ENCODE data around the gene CENPS.
"Not testable (repeated sequence)": the region's sequence is repeated elsewhere in the genome, so short reads cannot be mapped to it uniquely, and the experiment has no call there.

The CENPS gene

DNA sequence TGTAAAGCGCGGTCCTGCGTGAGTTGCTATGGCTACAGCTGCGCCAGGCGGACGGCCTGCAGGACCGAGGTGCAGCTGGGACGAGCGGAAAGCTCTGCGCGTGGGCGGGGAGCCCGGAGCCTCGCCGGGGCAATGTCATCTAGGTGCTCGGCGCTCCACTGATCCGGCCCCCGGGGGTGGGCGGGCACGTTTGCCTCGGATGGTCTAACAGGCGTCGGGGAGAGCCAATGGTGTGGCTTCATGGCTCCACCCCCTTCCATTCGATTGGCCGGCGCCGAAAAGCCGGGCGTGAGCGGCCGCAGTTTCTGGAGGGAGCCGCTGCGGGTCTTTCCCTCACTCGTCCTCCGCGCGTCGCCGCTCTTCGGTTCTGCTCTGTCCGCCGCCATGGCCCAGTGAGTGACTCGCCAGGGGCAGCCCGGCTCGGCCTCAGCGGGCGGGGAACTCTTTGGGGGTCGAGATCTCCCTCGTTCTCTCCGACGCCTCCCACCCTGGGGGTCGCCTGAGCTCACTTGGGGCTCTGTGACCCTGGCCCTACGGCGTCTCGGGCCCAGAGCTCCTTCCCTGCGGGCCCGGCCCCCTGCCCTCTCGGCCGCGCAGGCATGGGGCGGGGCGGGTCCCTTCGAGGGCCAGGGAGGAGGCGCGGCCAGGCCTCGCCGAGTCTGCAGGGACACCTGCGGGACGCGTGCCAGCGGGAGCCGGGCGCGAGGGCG, 31.3 kb upstream of the CENPS start, which contains the start of gene PGD:
Gene PGD (plus strand): TSS at position 331 of the 710 bp plus-strand sequence. CDS start 54 bp downstream, at position 385.
- Histone ChIP-seq H3K27me3 (ENCODE audit: low read depth, low read length) (no peaks in the 10 kb centered on the region), H3K9me3 (ENCODE audit: control insufficient read depth in 1 of 2, low read length in 2 of 2) (no peaks in the 10 kb centered on the region), H3K27ac (ENCODE audit: low read length) (peak within 1 kb of the TSS; percentile 31), H3K4me1 (ENCODE audit: control insufficient read depth in 1 of 2, insufficient read depth in 2 of 2, low read length in 2 of 2) (peaks cover 0 to 13% of the 10 kb centered on the region in 2 donors), H3K4me3 (ENCODE audit: low read depth in 1 of 2, low read length in 2 of 2) (peak within 1 kb of the TSS; percentile 84 to 94), H3K36me3 (ENCODE audit: control insufficient read depth in 1 of 2, insufficient read depth in 2 of 2, low read length in 2 of 2) (peaks cover 5 to 9% of the 10 kb centered on the region in 2 donors)

DNA sequence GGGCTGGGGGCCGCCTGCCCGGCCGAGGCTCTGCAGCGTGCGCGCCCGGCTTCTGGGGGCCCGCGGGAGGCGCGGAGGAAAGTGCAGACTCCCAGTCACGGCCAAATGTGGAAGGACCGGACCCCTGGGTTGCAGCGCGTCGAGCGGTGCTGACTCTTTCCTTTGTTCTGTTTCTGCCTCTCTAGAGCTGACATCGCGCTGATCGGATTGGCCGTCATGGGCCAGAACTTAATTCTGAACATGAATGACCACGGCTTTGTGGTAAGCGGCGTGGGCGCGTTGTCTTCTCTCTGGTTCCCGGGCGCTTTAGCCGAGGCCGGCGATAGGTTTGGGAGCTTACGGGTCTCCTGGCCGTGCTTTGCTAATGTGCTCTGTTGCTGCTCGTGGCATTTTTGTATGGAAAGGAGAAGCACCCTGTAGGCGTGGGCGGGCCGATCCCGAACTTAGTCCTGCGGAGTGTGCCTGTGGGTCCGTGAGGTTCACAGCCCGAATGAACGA, 30.7 kb upstream of the CENPS start:
- Histone ChIP-seq H3K9me3 (ENCODE audit: control insufficient read depth in 1 of 2, low read length in 2 of 2) (no peaks in the 10 kb centered on the region), H3K4me3 (ENCODE audit: low read depth in 1 of 2, low read length in 2 of 2) (peak overlapping the region; percentile 78 to 94), H3K36me3 (ENCODE audit: control insufficient read depth in 1 of 2, insufficient read depth in 2 of 2, low read length in 2 of 2) (peaks cover 11 to 15% of the 10 kb centered on the region in 2 donors), H3K27ac (ENCODE audit: low read length) (peak overlapping the region; percentile 24), H3K27me3 (ENCODE audit: low read depth, low read length) (no peaks in the 10 kb centered on the region), H3K4me1 (ENCODE audit: control insufficient read depth in 1 of 2, insufficient read depth in 2 of 2, low read length in 2 of 2) (peaks cover 0 to 13% of the 10 kb centered on the region in 2 donors)

DNA sequence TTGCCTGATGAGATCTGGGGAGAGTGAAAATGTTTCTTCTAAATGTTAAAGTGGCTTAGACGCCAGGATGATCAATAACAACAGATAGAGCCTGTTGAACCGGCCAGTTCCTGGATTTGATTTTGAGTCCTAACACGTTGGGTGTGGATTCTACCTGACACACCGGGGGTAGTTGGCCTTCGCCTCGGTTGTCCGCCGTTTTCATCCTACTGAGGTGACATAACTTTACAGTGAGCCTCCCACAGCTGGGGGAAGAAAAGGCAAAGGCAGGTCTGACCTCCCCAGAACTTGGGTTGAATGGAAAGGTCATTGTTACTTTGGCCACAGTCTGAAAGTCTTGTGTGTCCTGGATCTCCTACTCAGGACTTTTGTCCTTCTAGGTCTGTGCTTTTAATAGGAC, 30.2 kb upstream of the CENPS start:
- Histone ChIP-seq H3K4me3 (ENCODE audit: low read depth in 1 of 2, low read length in 2 of 2) (peak overlapping the region; percentile 78 to 94), H3K4me1 (ENCODE audit: control insufficient read depth in 1 of 2, insufficient read depth in 2 of 2, low read length in 2 of 2) (peaks cover 0 to 13% of the 10 kb centered on the region in 2 donors), H3K9me3 (ENCODE audit: control insufficient read depth in 1 of 2, low read length in 2 of 2) (no peaks in the 10 kb centered on the region), H3K27me3 (ENCODE audit: low read depth, low read length) (no peaks in the 10 kb centered on the region), H3K27ac (ENCODE audit: low read length) (peak overlapping the region; percentile 24), H3K36me3 (ENCODE audit: control insufficient read depth in 1 of 2, insufficient read depth in 2 of 2, low read length in 2 of 2) (peaks cover 15 to 18% of the 10 kb centered on the region in 2 donors)

DNA sequence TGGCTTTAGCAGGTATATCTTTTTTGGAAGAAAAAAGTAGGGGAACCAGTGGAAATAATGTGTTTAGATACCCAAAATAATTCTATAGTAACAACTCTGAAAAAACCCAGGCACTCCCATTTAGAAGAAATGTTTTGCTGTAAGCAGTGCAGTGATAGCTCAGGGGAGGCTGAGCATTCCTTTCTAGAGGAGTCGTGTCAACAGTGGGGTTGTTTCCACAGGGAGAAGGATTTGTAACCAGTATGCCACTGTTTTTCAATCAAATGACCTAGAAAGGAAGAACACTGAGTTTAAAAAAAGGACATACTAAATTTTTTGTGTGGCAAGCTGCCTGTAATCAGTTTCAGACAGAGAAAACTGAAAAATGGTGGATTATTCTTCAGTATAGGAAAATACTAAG, 29.0 kb upstream of the CENPS start:
- Histone ChIP-seq H3K36me3 (ENCODE audit: control insufficient read depth in 1 of 2, insufficient read depth in 2 of 2, low read length in 2 of 2) (peaks cover 18 to 30% of the 10 kb centered on the region in 2 donors), H3K27me3 (ENCODE audit: low read depth, low read length) (no peaks in the 10 kb centered on the region), H3K27ac (ENCODE audit: low read length) (no peak overlapping the region), H3K4me3 (ENCODE audit: low read depth in 1 of 2, low read length in 2 of 2) (no peak overlapping the region), H3K9me3 (ENCODE audit: control insufficient read depth in 1 of 2, low read length in 2 of 2) (no peaks in the 10 kb centered on the region), H3K4me1 (ENCODE audit: control insufficient read depth in 1 of 2, insufficient read depth in 2 of 2, low read length in 2 of 2) (peaks cover 0 to 13% of the 10 kb centered on the region in 2 donors)

DNA sequence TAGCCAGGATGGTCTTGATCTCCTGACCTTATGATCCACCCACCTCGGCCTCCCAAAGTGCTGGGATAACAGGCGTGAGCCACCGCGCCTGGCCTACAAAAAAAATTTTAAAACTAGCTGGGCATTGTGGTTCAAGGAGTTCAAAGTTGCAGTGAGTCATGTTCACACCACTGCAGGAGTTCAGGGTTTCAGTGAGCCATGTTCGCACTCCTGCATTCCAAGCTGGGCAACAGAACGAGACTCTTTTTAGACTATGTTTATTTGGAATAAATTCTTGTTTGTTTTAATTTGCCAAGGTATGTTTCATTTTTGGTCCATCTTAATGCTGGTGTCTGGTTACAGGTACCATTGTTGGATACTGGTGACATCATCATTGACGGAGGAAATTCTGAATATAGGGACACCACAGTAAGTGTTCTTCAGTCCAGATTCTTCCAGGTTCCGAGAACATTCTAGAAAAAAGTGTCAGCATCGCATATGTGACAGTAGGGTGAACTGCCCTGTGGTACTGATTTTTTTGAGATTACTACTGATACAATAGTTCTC, 27.4 kb upstream of the CENPS start:
- no peak overlapping the region for H3K4me3 ChIP-seq (ENCODE audit: low read depth in 1 of 2, low read length in 2 of 2)
- H3K9me3 ChIP-seq (ENCODE audit: control insufficient read depth in 1 of 2, low read length in 2 of 2) = no peaks in the 10 kb centered on the region
- H3K27me3 ChIP-seq (ENCODE audit: low read depth, low read length) = no peaks in the 10 kb centered on the region
- peaks cover 0 to 13% of the 10 kb centered on the region in 2 donors for H3K4me1 ChIP-seq (ENCODE audit: control insufficient read depth in 1 of 2, insufficient read depth in 2 of 2, low read length in 2 of 2)
- H3K27ac ChIP-seq (ENCODE audit: low read length) = no peak overlapping the region
- peaks cover 25 to 45% of the 10 kb centered on the region in 2 donors for H3K36me3 ChIP-seq (ENCODE audit: control insufficient read depth in 1 of 2, insufficient read depth in 2 of 2, low read length in 2 of 2)

DNA sequence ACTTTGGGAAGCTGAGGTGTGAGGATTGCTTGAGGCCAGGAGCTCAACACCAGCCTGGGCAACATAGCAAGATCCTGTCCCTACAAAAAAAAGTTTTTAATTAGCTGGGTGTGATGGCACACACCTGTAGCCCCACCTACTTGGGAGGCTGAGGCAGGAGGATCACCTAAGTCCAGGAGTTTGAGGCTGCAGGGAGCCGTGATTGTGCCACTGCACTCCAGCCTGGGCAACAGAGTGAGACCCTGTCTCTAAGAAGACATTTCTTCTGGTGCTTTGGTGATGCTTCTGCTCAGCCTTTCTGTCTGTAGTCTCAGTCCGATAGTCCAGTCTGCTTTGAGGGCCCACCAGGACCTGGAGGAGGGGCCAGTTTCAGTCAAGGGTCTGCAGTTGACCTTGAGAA, 23.0 kb upstream of the CENPS start:
- no peak overlapping the region for H3K27ac ChIP-seq (ENCODE audit: low read length)
- H3K36me3 ChIP-seq (ENCODE audit: control insufficient read depth in 1 of 2, insufficient read depth in 2 of 2, low read length in 2 of 2) = peaks cover 45 to 84% of the 10 kb centered on the region in 2 donors
- no peaks in the 10 kb centered on the region for H3K9me3 ChIP-seq (ENCODE audit: control insufficient read depth in 1 of 2, low read length in 2 of 2)
- no peaks in the 10 kb centered on the region for H3K4me1 ChIP-seq (ENCODE audit: control insufficient read depth in 1 of 2, insufficient read depth in 2 of 2, low read length in 2 of 2)
- no peak overlapping the region for H3K4me3 ChIP-seq (ENCODE audit: low read depth in 1 of 2, low read length in 2 of 2)
- H3K27me3 ChIP-seq (ENCODE audit: low read depth, low read length) = no peaks in the 10 kb centered on the region

DNA sequence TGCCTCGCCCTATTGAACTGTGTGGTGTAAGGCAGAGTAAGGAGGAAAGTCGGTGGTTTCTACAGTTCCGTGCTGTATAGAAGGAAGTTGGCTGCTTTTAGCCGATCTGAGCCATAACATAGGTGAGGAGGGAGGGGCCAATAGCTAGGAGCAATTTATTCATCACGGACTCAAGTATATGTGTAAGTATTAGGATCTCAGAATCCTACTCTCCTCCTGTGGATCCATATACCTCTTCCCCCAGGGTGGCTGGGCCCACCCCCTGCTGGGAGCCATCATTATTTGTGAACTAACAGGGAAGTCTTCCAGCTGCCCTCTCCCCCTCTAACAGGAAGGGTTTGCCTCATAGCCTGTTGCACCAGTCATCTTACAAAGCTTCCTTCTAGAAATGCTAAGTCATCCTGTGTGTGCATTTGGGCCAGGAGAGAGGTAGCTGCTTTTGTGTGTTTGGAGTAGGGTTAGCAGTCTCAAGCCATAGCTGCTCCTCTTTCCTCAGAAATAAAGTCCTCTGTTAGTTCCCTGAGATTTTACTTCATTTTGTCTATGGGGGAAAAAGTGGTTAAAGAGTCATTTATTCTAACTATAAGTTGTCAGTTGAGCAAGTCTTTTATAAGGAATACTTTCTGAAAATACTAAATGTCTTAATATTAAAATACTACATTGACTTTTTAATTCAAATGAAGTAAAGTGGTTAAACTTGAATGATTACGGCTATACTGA, 14.9 kb upstream of the CENPS start:
- H3K27me3 ChIP-seq (ENCODE audit: low read depth, low read length) = no peaks in the 10 kb centered on the region
- peak overlapping the region in 1 of 2 donors; percentile 13 for H3K4me3 ChIP-seq (ENCODE audit: low read depth in 1 of 2, low read length in 2 of 2)
- peaks cover 58 to 77% of the 10 kb centered on the region in 2 donors for H3K36me3 ChIP-seq (ENCODE audit: control insufficient read depth in 1 of 2, insufficient read depth in 2 of 2, low read length in 2 of 2)
- H3K27ac ChIP-seq (ENCODE audit: low read length) = peak overlapping the region; percentile 58
- no peaks in the 10 kb centered on the region for H3K9me3 ChIP-seq (ENCODE audit: control insufficient read depth in 1 of 2, low read length in 2 of 2)
- H3K4me1 ChIP-seq (ENCODE audit: control insufficient read depth in 1 of 2, insufficient read depth in 2 of 2, low read length in 2 of 2) = no peaks in the 10 kb centered on the region

DNA sequence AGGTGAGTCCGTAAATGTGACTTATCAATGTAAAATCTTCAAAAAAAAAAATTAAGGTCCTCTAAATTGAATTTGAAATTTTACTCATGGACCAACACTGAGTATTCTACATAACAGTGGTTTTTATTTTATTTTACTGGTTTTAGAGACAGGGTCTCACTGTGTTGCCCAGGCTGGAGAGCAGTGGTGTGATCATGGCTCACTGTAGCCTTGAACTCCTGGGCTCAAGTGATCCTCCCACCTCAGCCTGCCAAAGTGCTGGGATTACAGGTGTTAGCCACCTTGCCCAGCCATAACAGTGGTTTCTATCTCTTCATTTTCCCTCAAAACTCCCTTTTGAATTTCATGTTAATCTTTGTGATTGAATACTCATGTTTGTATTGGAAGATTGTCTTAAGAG, 14.3 kb upstream of the CENPS start:
- not testable (repeated sequence) for H3K27ac ChIP-seq (ENCODE audit: low read length); H3K27me3 ChIP-seq (ENCODE audit: low read depth, low read length); H3K4me3 ChIP-seq (ENCODE audit: low read depth in 1 of 2, low read length in 2 of 2); H3K4me1 ChIP-seq (ENCODE audit: control insufficient read depth in 1 of 2, insufficient read depth in 2 of 2, low read length in 2 of 2); H3K9me3 ChIP-seq (ENCODE audit: control insufficient read depth in 1 of 2, low read length in 2 of 2)
- H3K36me3 ChIP-seq (ENCODE audit: control insufficient read depth in 1 of 2, insufficient read depth in 2 of 2, low read length in 2 of 2) = peaks cover 58 to 72% of the 10 kb centered on the region in 2 donors

DNA sequence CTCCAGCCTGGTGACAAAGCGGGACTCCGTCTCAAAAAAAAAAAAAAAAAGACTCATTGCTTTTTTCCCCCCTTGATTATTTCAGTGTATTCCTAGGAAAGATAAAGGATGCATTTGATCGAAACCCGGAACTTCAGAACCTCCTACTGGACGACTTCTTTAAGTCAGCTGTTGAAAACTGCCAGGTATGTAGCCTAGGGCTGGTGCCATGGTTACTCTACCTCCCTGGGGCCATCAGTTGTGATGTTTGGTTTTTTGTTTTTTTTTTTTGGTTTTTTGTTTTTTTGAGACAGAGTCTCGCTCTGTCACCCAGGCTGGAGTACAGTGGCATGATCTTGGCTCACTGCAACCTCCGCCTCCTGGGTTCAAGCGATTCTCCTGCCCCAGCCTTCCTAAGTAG, 11.5 kb upstream of the CENPS start:
- H3K27ac ChIP-seq (ENCODE audit: low read length); H3K27me3 ChIP-seq (ENCODE audit: low read depth, low read length); H3K4me3 ChIP-seq (ENCODE audit: low read depth in 1 of 2, low read length in 2 of 2); H3K9me3 ChIP-seq (ENCODE audit: control insufficient read depth in 1 of 2, low read length in 2 of 2); H3K4me1 ChIP-seq (ENCODE audit: control insufficient read depth in 1 of 2, insufficient read depth in 2 of 2, low read length in 2 of 2): not testable (repeated sequence)
- peaks cover 34 to 47% of the 10 kb centered on the region in 2 donors for H3K36me3 ChIP-seq (ENCODE audit: control insufficient read depth in 1 of 2, insufficient read depth in 2 of 2, low read length in 2 of 2)

DNA sequence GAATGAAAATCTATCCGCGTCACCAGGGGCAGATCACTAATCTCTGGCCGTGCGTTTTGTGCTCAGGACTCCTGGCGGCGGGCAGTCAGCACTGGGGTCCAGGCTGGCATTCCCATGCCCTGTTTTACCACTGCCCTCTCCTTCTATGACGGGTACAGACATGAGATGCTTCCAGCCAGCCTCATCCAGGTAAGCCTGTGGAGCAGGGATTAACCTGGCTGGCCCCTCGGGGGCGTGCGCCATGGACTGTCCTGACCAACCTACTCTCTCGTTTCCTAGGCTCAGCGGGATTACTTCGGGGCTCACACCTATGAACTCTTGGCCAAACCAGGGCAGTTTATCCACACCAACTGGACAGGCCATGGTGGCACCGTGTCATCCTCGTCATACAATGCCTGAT, 10.9 kb upstream of the CENPS start:
- H3K4me3 ChIP-seq (ENCODE audit: low read depth in 1 of 2, low read length in 2 of 2) = no peak overlapping the region
- H3K4me1 ChIP-seq (ENCODE audit: control insufficient read depth in 1 of 2, insufficient read depth in 2 of 2, low read length in 2 of 2) = no peaks in the 10 kb centered on the region
- no peaks in the 10 kb centered on the region for H3K27me3 ChIP-seq (ENCODE audit: low read depth, low read length)
- no peak overlapping the region for H3K27ac ChIP-seq (ENCODE audit: low read length)
- no peaks in the 10 kb centered on the region for H3K9me3 ChIP-seq (ENCODE audit: control insufficient read depth in 1 of 2, low read length in 2 of 2)
- peaks cover 34 to 47% of the 10 kb centered on the region in 2 donors for H3K36me3 ChIP-seq (ENCODE audit: control insufficient read depth in 1 of 2, insufficient read depth in 2 of 2, low read length in 2 of 2)

DNA sequence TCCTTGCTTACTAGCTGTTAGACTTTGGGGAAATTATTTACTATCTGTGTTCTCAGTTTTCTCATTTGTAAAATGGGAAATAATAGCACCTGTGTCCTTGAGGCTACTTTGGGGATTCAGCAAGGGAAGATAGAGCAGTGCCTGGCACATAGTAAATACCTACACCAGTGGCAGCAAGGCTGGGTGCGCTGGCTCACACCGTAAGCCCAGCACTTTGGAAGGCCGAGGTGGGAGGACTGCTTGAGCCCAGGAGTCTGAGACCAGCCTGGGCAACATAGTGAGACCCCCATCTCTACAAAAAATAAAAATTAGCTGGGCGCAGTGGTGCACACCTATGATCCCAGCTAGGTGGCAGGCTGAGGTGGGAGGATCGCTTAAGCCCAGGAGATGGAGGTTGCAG, 8.6 kb upstream of the CENPS start:
- Histone ChIP-seq H3K9me3 (ENCODE audit: control insufficient read depth in 1 of 2, low read length in 2 of 2) (no peaks in the 10 kb centered on the region), H3K4me1 (ENCODE audit: control insufficient read depth in 1 of 2, insufficient read depth in 2 of 2, low read length in 2 of 2) (no peaks in the 10 kb centered on the region), H3K36me3 (ENCODE audit: control insufficient read depth in 1 of 2, insufficient read depth in 2 of 2, low read length in 2 of 2) (peaks cover 23 to 30% of the 10 kb centered on the region in 2 donors), H3K27me3 (ENCODE audit: low read depth, low read length) (no peaks in the 10 kb centered on the region), H3K27ac (ENCODE audit: low read length) (no peak overlapping the region), H3K4me3 (ENCODE audit: low read depth in 1 of 2, low read length in 2 of 2) (no peak overlapping the region)
